Measurements from ENCODE around the gene QARS1.

Gene QARS1

DNA sequence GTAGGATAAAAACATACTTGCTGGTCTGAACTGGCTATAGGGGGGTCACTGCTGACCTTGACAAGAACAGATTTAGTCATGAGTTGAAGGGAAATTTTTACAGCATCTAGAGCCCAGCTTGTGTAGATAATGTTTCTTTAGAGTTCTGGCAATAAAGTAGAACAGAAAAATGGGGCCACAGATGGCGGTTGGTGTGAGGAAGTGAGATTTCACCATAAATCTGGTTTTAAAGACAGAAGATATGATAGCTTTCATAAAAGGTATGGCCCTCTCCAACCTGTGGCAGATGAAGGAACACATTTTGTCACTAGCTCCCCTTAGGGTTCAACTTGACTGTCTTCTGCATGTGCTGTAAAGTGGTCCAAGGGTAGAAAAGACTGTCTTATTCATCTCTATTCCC, 51.0 kb downstream of the QARS1 start:
- no peak for DNase-seq (ENCODE audit: low read depth)

Measured in stimulated activated CD8-positive, alpha-beta memory T cell treated with anti-CD3 and anti-CD28 coated beads, Interleukin-4, amount 100 ng/mL, for 24 hours (primary cell).